Activated CD4-positive, CD25-positive, alpha-beta regulatory T cell (primary cell): Measurements from ENCODE around the gene MBD3L2.
A peak's percentile ranks its signal among the peaks of the same experiment; 100 is the strongest.
"Not testable (repeated sequence)": the region's sequence is repeated elsewhere in the genome, so short reads cannot be mapped to it uniquely, and the experiment has no call there.

Experiments
- DNase-seq, 4 experiments: peaks; one replicate each; lab custom pipeline; 2025; lab: John Stamatoyannopoulos, UW

Gene MBD3L2

DNA sequence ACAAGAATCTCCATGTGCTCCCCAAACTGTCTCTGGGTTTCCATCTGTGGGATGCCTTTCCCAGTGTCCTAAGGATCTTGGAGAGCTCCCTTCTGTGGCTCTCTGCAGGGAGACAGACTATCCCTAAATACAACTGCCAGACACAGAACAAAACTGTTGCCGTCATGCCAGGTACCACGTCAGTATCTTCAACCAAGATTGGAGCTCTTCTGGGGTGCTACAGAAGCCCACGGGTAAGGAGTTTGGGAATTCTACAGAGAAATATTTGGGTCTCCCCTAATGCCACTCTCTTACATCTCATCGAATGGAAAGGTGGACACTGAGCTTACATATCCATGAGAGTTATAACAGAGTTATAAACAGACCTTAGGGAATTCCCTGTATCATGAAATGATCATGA, 14.2 kb downstream of the MBD3L2 start:
- DNase-seq, result no peak

DNA sequence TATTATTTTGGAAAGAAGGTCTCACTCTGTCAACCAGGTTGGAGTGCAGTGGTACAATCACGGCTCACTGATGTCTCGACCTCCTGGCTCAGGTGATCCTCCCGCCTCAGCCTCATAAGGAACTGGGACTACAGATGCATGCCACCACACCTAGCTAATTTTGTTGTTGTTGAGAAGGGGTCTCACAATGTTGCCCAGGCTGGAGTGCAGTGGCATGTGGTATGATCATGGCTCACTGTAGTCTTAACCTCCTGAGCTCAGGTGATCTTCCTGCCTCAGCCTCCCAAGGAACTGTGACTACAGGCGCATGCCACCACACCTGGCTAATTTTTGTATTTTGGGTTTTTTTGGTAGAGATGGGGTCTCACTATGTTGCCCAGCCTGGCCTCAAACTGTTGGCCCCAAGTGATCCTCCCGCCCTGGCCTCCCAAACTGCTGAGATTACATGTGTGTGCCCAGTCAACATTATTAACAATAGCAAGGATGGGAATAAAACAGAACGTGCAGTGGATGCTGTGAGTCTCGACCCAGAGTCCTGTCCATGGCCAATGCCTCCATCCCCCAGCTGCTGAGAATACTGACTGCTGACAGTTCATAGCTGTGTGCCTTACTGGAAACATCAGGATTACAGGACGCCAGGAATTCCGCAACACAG, 14.8 kb downstream of the MBD3L2 start:
- no peak for DNase-seq

DNA sequence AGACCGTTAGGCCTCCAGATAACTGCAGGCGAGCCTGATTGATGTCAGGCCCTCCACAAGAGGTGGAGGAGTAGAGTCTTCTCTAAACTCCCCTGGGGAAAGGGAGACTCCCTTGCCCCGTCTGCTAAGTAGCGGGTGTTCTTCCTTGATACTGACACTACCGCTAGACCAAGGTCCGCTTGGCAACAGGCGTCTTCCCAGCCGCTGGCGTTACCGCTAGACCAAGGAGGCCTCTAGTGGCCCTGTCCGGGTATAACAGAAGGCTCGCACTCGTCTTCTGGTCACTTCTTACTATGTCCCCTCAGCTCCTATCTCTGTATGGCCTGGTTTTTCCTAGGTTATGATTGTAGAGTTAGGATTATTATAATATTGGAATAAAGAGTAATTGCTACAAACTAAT, 18.0 kb downstream of the MBD3L2 start:
- DNase-seq, result not testable (repeated sequence)

DNA sequence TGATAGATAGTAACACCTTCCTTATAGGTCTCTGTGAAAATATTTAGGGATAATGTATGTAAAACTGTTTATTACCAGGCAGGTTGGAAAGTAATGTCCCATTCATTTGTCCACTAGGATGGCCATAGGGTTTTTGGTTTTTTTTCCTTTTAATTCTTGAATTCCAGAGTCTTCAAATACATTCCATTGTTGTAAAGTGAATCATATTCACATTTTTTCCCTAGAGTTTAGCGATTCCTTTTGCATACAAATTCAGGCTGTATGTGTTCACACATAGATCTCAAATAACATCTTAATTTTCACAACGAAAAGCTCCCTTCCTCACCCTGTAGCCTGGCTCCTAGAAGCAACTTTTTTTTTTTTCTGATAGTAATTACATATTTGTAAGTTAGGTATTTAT, 18.6 kb downstream of the MBD3L2 start:
- DNase-seq, result no peak

DNA sequence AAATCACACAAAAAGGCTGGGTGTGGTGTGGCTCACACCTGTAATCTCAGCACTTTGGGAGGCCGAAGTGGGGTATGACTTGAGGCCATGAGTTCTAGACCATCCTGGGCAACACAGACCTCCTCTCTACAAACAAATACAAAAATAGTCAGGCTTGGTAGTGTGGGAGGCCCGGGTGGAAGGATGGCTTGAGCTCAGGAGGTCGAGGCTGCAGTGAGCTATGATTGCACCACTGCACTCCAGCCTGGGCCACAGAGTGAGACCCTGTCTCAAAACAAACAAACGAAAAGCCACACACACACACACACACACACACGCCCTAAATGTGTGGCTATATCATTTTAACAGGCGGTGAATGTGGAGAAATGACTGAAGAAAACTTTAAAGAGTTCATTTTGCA, 19.5 kb downstream of the MBD3L2 start:
- DNase-seq, result no peak

DNA sequence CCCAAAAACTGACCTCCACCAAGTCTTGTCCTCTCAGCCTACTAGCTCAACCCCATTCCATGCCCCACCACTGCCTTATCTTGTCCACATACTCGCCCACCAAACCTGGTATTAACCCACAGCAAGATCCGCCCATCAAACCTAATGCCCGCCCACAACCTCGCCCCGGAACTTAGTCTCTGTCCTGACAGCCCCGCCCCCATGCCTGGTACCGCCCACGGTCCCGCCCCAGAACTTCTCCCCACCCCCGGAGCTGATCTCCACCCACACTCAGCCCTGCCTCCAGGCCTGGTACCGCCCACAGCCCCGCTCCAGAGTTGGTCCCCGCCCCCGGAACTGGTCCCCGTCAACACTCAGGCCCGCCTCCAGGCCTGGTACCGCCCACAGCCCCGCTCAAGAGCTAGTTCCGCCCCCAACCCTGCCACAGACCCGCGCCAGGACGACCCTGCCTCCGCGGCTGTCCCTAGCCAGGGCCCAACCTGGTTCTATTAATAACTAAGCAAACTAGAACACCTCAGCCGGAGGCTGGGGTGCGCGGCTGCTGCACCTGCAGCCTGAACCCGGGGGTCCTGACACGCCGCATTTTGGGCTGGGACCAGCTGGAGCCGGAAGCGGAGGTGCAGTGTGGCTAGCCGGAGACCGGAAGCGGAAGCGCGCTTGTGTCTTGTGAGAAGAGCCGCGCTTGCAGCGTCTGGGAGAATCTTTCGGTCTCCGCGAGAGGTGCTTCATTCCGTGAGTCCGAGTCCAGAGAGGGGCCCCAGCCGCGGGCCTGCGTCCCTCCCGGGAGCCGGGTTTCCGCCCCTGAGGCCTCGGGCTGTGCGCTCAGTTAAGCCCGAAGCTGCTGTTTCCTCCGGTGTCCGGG, 20.2 kb downstream of the MBD3L2 start, which contains the start of gene ZNF557:
TSS of gene ZNF557 (plus strand) at position 662 of the 862 bp plus-strand sequence. CDS start 5,372 bp downstream, outside the sequence.
- peak; percentile 99 for DNase-seq

DNA sequence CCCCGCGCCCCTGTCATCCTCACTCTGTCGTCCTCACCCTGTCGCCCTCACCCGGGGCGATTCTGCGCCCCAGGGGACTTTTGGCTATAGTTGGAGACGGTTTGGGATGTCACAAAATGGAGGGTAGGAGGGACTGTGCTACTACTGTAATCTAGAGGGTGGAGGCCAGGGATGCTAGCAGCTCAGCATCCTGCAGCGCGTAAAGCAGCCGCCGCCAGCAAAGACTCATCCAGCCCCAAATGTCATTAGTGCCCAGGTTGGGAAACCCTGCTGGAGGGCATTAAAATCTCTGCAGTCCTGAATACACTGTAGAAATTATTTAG, 20.7 kb downstream of the MBD3L2 start:
- peak in 1 of 4 experiments; percentile 40 for DNase-seq

DNA sequence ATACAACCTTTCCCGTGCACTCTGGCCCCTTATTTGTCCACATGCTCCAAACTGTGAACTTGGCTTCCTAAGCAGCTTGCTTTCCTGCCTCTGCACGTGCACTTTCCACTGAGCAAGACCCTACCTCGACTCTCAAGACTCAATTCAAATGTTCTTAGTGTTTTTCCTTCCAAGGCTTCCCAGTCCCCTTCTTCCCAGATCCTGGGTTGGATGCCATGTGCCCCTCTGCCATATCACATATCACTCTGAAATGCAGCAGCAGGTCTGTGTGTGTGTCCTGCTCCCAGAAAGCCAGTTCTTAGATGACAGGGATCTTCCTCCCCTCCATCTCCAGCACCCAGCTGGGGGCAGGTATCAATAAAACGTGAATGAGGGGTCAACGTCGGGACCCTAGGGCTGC, 23.4 kb downstream of the MBD3L2 start:
- no peak for DNase-seq

DNA sequence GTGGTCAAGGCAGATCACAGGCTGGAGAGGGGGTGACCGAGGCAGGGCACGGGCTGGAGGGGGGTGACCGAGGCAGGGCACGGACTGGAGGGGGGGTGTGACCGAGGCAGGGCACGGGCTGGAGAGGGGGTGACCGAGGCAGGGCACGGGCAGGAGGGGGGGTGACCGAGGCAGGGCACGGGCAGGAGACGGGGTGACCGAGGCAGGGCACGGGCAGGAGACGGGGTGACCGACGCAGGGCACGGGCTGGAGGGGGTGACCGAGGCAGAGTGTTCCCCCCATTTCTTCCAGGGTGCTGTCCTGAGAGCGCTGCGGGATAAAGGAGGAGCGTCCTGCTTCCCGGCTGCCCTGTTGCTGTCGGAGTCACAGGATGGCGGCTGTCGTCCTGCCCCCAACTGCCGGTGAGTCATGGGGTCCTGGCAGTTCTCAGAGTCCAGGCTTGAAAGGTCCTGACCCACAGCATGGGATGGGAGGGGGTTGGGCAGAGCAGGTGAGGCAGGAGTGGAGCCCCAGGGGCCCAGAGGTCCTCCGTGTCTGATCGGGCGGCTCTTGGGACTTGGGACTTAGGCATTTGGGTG, 25.7 kb downstream of the MBD3L2 start:
- DNase-seq, result no peak

DNA sequence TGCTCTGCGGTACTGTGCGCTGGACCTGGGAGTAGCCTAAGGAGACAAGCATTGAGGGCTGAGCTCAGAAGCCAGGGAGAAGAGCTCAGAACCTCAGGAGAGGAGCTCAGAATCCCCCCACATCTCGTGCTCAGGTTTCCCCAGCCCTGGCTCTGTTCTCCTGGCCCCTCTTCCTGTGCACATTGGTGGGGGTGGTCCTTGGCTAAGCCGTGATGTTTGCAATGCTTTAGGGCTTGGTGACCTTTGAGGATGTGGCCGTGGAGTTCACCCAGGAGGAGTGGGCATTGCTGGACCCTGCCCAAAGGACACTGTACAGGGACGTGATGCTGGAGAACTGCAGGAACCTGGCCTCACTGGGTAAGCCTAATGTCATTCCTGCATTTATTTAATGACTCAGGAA, 27.0 kb downstream of the MBD3L2 start:
- no peak for DNase-seq

DNA sequence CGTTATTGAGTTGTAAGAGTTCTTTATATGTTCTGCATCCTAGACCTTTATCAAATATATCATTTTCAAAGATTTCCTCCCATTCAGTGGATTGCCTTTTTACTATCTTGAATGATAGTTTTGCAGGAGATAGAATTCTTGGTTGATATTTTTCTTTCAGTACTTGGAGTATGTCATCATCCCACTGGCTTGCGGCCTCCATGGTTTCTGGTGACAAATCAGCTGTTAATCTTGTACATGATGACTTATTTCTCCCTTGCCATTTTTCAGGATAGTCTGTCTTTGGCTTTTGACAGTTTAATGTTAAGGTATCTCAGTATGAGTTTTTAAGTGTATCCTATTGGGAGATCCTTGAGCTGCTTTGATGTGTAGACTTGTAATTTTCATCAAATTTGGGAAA, 28.9 kb downstream of the MBD3L2 start:
- DNase-seq, result no peak

DNA sequence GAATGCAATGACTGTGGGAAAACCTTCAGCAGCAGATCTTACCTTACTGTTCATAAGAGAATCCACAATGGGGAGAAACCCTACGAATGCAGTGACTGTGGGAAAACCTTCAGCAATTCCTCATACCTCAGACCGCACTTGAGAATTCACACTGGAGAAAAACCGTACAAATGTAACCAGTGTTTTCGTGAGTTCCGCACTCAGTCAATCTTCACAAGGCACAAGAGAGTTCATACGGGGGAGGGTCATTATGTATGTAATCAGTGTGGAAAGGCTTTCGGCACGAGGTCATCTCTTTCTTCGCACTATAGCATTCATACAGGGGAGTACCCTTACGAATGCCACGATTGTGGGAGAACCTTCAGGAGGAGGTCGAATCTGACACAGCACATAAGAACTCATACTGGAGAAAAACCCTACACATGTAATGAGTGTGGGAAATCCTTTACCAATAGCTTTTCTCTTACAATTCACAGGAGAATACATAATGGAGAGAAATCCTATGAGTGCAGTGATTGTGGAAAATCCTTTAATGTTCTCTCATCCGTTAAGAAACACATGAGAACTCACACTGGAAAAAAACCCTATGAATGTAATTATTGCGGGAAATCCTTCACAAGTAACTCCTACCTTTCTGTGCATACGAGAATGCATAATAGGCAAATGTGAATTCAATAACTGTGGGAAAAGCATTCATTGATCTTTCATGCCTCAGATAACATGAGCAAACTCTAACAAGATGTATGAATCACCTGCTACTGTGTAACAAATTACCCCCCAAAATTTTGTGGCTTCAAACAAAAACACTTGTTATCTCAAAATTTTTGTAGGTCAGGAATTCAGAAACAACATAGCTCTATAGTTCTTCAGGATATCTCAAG, 34.2 kb downstream of the MBD3L2 start:
- DNase-seq, result no peak

DNA sequence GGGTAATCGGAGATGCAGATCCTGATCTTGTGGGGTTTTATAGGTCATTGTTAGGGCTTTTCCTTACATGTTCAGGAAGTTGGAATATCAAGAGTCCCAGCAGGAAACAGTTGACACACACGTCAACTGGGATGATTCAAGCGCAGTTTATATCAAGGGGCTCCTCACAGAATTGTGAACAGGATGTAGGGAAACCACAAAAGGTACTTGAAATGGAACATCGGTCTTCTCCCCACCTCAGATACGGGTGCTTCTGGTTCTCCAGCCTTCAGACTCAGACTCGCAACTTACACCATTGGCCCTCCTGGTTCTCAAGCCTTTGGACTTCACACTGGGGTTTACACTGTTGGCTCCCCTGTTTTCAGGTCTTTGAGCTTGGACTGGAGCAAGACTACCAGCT, 39.9 kb downstream of the MBD3L2 start:
- DNase-seq, result no peak

DNA sequence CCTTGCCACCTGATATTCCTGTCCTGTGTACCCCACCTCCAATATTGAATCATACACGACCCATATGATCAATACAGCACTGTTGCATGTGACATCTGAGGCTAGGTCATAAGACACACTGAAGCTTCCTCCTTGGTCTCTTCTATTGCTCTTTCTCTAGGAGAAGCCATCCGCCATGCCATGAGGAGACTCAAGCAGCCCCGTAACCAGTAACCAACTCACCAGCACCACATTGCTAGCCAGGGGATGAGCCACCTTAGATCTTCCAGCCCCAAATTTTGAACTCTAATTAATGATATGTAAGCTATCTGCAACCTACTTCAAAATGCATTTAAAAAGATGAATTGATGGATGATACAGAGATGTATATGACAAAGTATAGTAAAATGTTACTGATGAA, 49.0 kb downstream of the MBD3L2 start:
- no peak for DNase-seq

DNA sequence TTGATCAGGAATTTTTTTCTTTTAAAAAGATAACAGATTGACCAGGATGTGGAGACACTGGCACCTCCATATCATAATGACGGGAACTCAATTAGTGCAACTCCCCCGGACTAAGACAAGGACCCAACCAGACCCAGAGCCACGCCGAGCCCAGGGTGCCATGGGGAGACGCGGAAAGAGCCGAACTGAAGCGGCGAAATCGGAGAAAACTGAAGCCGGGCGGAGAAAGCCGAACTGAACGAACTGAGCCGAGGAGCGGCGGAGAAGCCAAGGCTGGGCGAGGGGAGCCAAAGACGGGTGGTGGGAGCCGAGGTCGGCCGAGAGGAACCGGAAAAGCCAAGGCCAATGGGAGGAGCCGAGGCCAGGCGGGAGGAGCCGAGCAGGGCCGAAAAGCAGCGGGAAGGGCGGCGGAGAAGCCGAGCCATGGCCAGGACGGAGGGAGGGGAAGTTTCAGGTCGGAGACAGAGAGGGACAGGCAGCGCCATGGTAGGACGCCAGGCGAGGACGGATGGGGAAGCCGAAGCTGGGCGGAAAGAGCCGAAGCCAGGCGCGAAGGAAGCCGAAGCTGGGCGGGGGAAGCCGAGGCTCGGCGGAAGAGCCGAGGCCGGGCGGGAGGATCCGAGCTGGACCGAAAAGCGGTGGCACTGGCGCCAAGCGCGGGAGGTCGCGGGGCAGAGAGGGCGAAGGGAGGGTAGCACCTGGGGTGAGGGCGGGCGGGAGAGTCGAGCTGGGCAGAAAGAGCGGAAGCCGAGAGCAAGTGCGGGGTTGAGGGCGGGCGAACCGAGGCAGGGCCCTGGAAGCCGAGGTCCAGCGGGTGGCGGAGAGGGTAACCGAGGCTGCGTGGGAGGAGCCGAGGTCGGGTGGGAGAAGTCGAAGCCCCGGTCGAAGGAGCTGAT, 49.8 kb downstream of the MBD3L2 start:
- peak; percentile 69 to 80 (median 78) for DNase-seq

DNA sequence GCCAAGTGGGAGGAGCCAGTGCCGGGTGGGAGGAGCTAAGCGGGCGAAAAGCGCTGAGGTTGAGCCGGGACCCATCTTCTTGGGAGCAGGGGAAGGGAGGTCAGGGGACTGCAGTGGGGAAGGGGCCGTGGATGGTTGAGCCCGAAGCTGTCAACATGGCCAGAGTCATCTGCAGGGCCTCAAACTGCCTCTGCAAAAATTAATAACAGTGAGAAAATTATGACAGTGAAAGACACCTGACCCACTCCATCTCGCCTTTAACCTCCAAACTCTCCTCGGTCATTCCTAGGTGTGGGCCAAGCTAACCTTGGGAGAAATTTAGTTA, 50.4 kb downstream of the MBD3L2 start:
- DNase-seq, result no peak
